HG02938 (cell line): ENCODE results near the gene RPS6KC1.
"Not testable (repeated sequence)": the region's sequence is repeated elsewhere in the genome, so short reads cannot be mapped to it uniquely, and the experiment has no call there.

ENCODE experiments used
- ATAC-seq: cut with Tn5 transposase; IDR thresholded peaks from one replicate; pipeline ENCODE4 v1.9.1; 2021; ENCODE audit warnings: mild to moderate bottlenecking, moderate library complexity; ENCODE audit not compliant: unreplicated experiment

The RPS6KC1 gene

GRCh38 chr1:213051127-213051880 is at the start of gene RPS6KC1:
TSS of gene RPS6KC1 (plus strand) at chr1:213051241. CDS start at chr1:213051405, 164 bp downstream.
- peak; percentile 96 for ATAC-seq

- no peak for ATAC-seq
Observed at GRCh38 chr1:213003256-213003655, 47.8 kb upstream of the RPS6KC1 start.

DNA sequence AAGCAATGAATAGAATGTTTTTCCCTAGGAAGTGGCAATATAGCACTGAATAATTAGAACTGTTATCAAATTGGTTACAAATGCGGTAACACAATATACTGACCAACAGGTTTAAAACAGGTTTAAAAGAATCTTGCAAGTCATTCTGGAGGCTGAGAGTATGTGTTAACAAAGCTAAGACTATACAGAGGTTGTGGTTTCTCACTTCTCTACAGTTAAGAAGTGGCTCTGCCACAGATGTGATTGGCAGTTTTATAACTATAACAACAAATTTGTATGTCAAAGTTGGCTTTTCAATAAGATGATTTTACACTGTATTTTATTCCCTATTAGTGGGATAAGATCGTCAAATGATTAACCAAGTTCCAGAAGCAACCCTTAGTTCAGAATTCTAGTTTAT is 42.5 kb upstream of the RPS6KC1 start:
- peak; percentile 82 for ATAC-seq

- no peak for ATAC-seq
Observed at GRCh38 chr1:213014642-213015041, 36.4 kb upstream of the RPS6KC1 start.

DNA sequence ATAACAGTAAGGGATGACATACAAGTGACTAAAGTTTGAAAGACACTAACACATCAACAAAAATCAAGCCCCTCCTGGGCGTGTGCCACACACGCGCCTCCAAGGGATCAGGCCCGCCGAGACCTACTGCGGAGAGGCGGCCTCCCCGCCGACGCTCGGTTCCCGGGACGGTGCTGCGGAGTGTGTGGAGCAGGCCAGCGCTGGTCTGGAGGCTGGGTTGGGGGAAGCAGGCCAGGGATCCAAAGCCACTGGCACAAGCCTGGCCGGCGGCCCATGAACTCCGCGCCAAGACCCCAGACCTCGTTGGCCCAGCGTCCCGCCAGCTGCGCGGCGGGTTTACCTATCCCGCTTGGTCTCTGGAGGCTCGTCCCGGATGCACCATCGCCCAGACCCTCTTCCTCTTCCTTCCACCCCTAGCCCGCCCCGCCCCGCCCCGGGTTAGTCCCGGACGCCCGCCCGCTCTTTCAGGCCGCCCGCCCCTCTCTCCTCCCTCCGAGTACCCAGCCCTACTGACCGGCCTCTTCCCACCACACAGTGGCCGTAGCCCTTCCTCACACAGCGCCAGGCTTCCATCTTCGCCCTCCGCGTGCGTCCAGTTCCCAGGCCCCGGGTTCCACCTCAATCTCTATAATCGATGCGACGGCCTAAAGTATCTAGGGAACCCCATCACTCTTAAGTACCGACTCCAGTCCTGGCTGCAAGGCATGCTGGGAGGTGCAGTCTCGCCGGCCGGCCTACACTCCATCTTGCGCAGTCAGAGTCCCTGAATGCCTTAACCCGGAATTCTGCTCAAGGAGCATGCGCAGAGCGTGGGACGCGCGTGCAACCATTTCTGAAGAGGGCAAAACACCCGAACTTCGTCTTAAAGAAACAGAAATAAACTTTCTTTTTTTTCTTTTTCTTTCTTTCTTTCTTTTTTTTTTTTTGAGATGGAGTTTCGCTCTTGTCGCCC is 35.7 kb upstream of the RPS6KC1 start, which contains the start of gene ANGEL2:
TSS of gene ANGEL2 (minus strand) at position 769 of the 952 bp plus-strand sequence. CDS start at position 573, 196 bp downstream.
- peak; percentile 95 for ATAC-seq

DNA sequence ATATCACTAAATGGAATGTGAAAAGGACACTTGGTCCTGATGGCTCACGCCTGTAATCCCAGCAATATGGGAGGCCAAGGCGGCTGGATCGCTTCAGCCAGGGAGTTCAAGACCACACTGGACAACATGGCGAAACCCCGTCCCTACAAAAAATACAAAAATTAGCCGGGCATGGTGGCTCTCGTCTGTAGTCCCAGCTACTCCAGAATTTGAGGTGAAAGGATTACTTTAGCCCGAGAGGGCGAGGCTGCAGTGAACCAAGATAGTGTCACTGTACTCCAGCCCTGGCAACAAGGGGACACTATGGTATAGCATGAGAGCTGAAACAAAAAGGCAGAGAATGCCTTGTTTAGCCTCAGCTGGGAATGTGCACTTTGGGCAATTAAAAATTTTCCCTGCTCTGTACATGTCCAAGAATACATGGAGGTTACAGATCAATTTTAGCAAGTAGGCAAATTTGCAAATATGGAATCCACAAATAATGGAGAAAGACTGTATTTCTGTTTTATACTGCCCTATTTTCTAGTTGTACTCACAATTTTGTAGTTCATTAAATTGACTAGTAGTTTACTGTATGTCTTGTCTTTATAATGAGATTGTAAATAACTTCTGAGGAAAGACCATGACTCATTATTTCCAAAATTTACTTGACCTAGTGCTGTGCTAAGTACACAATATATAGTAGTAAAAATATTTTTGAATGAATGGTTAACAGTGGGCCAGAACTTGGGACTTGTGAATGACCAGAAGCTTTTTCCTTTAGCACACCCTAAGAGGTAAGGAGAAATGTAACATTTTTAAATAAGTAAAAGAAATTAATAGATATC is 33.4 kb upstream of the RPS6KC1 start:
- no peak for ATAC-seq

GRCh38 chr1:213019450-213019849 is 31.6 kb upstream of the RPS6KC1 start:
- no peak for ATAC-seq

GRCh38 chr1:213020016-213020415 is 31.0 kb upstream of the RPS6KC1 start:
- ATAC-seq: no peak

DNA sequence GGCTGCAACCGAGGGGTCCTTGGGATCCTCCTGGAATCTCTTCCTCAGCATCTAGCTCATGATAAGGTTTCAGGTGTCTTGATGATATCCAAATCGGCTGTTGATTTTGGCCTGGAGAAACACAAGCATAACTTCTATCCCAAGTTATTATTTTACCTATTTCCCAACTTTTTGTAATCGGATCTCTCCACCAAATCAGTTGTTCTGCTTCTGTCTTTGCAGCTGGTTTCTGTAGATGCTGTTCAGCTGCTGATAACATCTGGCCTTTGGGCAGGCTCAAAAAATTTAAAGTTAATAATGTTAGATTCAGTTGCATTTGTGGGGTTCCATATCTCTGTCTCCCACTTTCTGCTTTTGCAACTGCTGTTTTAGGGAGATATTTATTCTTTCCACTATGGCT is 24.0 kb upstream of the RPS6KC1 start:
- ATAC-seq: not testable (repeated sequence)

DNA sequence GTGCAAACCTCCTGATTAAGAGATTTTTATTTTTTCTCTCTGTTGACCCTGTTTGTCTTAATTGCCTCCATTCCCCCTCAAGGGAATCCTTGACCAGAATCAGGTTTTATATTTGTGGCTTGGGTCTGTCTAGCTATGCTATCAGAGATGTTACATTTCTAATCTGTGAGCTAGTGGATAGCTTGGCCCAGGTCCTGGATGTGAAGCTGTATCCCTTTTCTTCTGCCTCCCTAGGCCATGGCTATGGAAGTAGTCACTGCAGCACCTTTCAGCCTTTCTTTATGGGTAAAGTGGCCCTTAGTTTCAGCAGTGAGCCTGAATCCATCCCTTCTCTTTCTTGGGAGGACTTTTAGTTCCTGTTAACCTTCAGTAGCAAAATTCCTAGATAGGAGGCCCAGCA is 18.4 kb upstream of the RPS6KC1 start:
- no peak for ATAC-seq

- no peak for ATAC-seq
Observed at GRCh38 chr1:213034713-213035112, 16.3 kb upstream of the RPS6KC1 start.

- ATAC-seq: no peak
Observed at GRCh38 chr1:213035573-213035972, 15.5 kb upstream of the RPS6KC1 start.

GRCh38 chr1:213041443-213041842 is 9.6 kb upstream of the RPS6KC1 start:
- no peak for ATAC-seq

GRCh38 chr1:213045321-213046226 is 5.5 kb upstream of the RPS6KC1 start:
- ATAC-seq: not testable (repeated sequence)

GRCh38 chr1:213049232-213049631 is 1.8 kb upstream of the RPS6KC1 start:
- no peak for ATAC-seq

DNA sequence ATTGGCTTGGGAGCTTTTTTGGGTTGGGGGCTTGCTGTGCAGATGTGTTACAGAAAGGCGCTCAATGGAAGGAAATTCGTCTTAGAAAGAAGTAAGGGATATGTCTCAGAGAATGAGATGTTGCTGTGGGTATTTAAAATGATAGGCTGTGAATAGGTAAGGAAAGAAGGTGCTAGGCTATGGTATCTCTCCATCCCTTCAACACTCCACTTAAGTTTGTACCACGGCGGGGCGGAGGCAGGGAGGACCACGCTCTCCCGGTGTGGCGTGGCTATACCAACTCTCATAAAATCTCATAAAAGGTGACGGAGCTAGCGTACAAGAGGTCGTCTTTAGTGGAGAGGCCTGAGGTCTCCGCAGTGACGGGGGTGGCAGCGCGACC is 305 bp upstream of the RPS6KC1 start:
- no peak for ATAC-seq

DNA sequence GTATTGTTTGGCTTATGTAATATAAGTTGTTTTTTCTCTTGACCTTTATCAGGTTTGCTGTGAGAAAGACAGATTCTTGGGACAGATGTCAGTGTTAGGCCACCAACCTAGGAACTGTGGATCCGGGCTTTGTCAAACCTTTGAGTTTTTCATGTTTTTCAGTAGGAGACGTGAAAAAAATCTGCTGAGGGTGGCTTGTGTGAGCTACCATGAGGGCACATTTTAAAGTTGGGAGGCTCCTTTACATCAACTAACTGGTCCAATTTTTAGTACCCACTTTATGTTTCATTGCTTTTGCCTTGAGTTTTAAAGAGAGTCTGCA is 801 bp downstream of the RPS6KC1 start:
- no peak for ATAC-seq

DNA sequence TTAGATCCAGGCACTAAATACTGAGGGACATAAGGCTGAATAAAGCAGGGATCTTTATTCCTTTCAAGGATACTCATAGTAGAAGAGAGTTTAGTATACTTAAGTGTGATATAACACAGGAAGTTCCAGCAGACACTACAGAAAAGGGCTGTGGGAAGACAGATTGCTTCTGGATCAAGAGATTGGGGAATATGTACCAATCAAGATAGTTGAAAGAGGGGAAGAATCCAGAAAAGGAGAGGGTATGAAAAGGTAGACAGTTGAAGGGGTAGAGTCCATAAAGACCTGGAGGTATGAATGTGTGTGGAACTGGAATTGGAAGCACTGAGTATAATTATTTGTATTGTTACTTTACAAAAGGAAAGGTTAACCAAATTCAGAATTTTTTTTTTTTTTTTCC is 2.4 kb downstream of the RPS6KC1 start:
- no peak for ATAC-seq

DNA sequence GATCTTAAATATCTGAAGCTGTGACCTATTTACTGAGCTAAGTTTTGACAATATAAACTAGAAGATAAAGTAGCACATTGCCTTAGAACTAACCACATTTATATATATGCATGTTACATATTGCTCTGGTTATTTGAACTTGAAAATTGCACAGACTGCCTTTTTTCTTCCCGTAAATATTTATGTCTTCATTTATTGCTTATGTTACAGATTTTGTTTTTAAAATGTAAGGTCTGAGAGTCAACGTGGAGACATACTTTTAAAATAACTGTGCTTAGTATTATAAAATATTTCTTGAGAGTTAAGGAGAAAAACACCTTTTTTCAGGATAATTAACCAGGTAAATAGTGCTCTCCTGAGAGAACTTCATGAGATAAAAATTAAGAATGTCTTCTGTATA is 3.1 kb downstream of the RPS6KC1 start:
- ATAC-seq: no peak
